ENCODE results near the gene CENPF. TPM values are rescaled to one million over a fixed set of nuclear protein-coding genes. Genes with fewer than 3 reads are reported as not detected.
"Not testable (repeated sequence)": the region's sequence is repeated elsewhere in the genome, so short reads cannot be mapped to it uniquely, and the experiment has no call there.

The CENPF gene
- total RNA-seq, 1 donor from 2014 or later: 80.5 TPM

DNA sequence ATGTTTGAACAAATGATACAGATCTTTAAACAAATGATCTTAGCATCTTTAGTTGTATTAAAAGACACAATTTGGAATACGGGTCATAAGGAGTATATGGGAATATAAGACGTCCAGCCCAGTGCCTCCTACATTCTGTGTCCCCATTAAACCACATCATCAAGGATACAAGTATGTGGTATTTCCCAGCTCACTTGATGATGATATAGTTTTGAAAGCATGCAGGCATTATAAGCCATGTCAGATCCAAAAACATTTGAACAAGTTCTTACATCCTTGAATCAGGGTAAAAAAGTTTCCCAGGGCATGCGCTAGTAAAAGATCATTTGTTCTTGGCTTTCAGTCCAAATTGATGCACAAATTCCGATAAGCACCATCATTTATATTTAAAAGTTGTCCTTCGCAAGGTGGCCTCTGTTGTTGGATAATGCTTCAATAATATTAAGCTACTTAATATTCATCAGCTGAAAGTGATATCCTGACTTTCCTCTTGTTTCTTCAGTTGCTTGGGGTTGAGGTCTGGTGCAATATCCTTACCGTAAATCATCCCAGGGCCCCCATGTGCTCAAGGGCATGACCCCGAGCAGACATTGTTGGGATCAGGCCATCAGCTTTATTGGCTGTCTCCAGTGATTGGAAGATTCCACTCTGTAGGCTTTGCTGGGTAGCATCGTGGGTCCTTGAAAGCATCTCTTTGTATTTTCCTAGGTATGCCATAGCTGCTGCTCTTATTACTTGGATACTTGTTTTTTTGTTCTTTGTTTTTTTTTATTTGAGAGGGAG, 61.8 kb downstream of the CENPF start:
- no peak for DNase-seq (ENCODE audit: low read depth)
- TF ChIP-seq, protein P1, sequence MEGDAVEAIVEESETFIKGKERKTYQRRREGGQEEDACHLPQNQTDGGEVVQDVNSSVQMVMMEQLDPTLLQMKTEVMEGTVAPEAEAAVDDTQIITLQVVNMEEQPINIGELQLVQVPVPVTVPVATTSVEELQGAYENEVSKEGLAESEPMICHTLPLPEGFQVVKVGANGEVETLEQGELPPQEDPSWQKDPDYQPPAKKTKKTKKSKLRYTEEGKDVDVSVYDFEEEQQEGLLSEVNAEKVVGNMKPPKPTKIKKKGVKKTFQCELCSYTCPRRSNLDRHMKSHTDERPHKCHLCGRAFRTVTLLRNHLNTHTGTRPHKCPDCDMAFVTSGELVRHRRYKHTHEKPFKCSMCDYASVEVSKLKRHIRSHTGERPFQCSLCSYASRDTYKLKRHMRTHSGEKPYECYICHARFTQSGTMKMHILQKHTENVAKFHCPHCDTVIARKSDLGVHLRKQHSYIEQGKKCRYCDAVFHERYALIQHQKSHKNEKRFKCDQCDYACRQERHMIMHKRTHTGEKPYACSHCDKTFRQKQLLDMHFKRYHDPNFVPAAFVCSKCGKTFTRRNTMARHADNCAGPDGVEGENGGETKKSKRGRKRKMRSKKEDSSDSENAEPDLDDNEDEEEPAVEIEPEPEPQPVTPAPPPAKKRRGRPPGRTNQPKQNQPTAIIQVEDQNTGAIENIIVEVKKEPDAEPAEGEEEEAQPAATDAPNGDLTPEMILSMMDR (conservative IDR thresholded peaks at IDR 0.05; ENCODE audit: low read depth, low read length): no peak
- H3K4me3 ChIP-seq (ENCODE audit: low read depth, low read length): no peak overlapping the region

DNA sequence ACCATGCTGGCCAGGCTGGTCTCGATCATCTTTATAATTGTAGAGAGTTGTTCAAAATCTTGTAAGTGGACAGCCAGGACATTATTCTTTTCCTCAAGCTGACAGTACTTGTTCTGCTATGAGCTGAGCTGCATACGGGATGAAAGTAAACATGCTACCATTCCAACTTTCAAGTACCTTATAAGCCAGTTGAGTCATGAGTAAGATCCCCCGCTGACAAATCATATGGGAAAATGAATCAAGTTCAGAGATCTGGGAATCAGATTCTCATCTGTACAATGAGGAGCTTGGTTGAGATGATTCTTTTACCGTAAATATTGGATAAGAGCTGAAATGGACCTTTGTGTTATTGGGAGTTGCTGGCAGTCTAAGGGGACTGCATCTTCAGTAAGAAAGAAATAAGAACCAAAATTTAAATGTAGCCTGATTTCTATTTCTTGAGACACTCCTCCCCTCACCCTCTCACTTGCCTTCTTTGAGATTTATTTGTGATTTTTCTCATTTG, 62.7 kb downstream of the CENPF start:
- DNase-seq (ENCODE audit: low read depth): no peak
- TF ChIP-seq, protein P1 (conservative IDR thresholded peaks at IDR 0.05; ENCODE audit: low read depth, low read length): no peak

DNA sequence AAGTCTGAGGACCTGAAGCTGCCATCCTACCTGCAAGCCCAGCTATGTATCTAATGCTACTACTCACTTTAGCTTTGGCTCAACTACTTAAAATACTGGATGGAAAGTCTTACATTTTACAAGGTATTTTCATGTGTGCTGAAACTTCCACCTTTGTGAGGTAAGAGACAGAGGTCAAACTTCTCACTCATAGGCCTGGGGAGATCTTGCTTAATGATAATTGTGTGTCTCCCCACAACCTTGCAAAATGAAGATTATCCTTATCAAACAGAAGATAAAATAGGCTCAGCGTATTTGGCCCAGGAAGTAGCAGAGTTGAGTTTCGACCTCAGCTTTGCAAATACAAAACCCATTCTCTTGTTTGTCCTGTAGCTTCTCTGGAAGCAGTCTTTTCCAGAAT, 63.7 kb downstream of the CENPF start:
- TF ChIP-seq, protein P1 (conservative IDR thresholded peaks at IDR 0.05; ENCODE audit: low read depth, low read length): no peak
- DNase-seq (ENCODE audit: low read depth): no peak
- H3K4me3 ChIP-seq (ENCODE audit: low read depth, low read length): no peak overlapping the region

More for the DNA sequence above, 62.7 kb downstream of the CENPF start:
- H3K4me3 ChIP-seq (ENCODE audit: low read depth, low read length): no peak overlapping the region

DNA sequence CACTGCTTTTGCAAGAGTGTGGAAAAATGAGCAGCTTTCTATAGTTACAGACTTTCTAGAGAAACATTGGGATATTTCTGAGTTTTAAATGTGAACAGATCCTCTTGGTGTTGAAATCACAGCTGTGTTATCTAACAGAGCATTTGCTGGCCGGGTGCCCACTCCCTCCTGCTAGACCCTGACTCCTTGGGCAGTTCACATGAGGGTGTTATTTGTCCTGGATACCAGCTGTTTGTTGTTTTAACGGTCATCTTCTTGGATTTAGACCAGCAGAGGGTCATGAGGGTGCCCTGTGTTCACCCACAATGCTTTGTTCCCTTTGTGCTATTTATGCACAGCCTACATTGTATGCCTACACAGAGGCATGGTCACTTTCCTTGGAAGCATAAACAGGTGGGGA, 67.1 kb downstream of the CENPF start:
- DNase-seq (ENCODE audit: low read depth): no peak
- no peak overlapping the region for H3K4me3 ChIP-seq (ENCODE audit: low read depth, low read length)
- TF ChIP-seq, protein P1 (conservative IDR thresholded peaks at IDR 0.05; ENCODE audit: low read depth, low read length): no peak

DNA sequence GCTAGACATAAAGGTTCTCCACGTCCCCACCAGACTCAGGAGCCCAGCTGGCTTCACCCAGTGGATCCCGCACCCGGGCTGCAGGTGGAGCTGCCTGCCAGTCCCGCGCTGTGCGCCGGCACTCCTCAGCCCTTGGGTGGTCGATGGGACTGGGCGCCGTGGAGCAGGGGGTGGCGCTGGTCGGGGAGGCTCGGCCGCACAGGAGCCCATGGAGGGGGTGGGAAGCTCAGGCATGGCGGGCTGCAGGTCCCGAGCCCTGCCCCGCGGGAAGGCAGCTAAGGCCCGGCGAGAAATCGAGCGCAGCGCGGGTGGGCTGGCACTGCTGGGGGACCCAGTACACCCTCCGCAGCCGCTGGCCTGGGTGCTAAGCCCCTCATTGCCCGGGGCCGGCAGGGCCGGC, 70.0 kb downstream of the CENPF start:
- not testable (repeated sequence) for H3K4me3 ChIP-seq (ENCODE audit: low read depth, low read length); DNase-seq (ENCODE audit: low read depth)

DNA sequence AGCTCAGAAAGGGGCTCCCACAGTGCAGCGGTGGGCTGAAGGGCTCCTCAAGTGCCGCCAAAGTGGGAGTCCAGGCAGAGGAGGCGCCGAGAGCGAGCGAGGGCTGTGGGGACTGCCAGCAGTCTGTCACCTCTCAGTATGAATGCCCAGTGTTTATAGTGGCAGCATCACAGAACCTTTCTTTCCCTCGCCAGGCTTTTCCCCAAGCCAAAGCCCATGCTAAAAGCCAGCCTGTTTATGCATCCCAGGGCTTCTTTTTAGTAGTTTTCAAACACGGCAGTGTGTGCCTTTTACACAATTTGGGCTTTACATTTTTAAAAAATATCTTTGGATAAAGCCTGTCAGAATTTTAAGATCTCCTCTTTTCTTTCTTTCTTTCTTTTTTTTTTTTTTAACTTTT, 70.6 kb downstream of the CENPF start:
- no peak overlapping the region for H3K4me3 ChIP-seq (ENCODE audit: low read depth, low read length)

DNA sequence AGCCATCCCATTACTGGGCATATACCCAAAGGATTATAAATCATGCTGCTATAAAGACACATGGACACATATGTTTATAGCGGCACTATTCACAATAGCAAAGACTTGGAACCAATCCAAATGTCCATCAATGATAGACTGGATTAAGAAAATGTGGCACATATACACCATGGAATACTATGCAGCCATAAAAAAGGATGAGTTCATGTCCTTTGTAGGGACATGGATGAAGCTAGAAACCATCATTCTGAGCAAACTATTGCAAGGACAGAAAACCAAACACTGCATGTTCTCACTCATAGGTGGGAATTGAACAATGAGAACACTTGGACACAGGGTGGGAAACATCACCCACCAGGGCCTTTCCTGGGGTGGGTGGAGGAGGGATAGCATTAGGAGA, 72.5 kb downstream of the CENPF start:
- not testable (repeated sequence) for DNase-seq (ENCODE audit: low read depth); H3K4me3 ChIP-seq (ENCODE audit: low read depth, low read length)

More for the DNA sequence above, 70.6 kb downstream of the CENPF start:
- TF ChIP-seq, protein P1 (conservative IDR thresholded peaks at IDR 0.05; ENCODE audit: low read depth, low read length): no peak
- no peak for DNase-seq (ENCODE audit: low read depth)

DNA sequence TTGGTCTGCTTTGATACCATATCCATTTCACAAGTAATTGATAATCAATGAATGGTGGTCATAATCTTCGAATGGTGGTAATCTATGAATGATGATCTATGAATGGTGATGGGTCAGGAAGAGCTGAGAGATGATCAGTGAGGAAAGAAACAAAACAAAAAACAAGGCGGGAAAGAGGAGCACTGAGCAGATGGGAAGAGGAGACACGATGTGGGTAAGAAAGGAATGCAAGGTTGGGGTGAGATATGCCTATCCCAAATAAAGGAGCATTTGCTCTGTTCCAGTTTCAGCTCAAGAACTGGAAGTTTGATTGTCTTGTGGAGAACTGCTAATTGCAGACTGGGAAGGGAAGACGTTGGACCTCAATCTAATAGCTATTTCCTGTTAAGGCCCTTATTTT, 73.8 kb downstream of the CENPF start:
- H3K4me3 ChIP-seq (ENCODE audit: low read depth, low read length): no peak overlapping the region
- no peak for DNase-seq (ENCODE audit: low read depth)
- TF ChIP-seq, protein P1 (conservative IDR thresholded peaks at IDR 0.05; ENCODE audit: low read depth, low read length): no peak

All from epithelial cell of proximal tubule (primary cell).